B cell (primary cell): ENCODE data around the gene RAD51C. TPM values are rescaled to one million over a fixed set of nuclear protein-coding genes. Genes with fewer than 3 reads are reported as not detected.

Experiments
- ATAC-seq: fragments of 200-7000 bp; cut with Tn5 transposase; one replicate; pipeline ENCODE4 v1.10.0; 2021; ENCODE audit warnings: low read depth, mild to moderate bottlenecking, moderate number of reproducible peaks, moderate library complexity
- CTCF ChIA-PET: fragments of 350-600 bp; sonication (Branson Sonifier 250); formaldehyde crosslinking; loops from one replicate; lab custom pipeline; 2021; ENCODE audit warnings: antibody characterized with exemption, inconsistent platforms; lab: Charles Lee
- POLR2A ChIA-PET: fragments of 350-600 bp; sonication (Branson Sonifier 250); formaldehyde crosslinking; loops from one replicate; lab custom pipeline; 2021; ENCODE audit warnings: antibody characterized with exemption; lab: Charles Lee
- DNase-seq: peaks from one replicate; pipeline ENCODE4 v3.0.0; 2013
- H2AFZ ChIP-seq: 2 replicates; pipeline ENCODE4 v1.6.1; 2012; ENCODE audit warnings: mild to moderate bottlenecking, low read depth, low read length; ENCODE audit not compliant: insufficient read depth, poor library complexity, severe bottlenecking
- H3K27ac ChIP-seq, 2 donors: 1 replicate in 1 of 2; 2 replicates in 1 of 2; pipeline ENCODE4 v1.5.1; 2012 to 2013; ENCODE audit warnings: low read length in 2 of 2, mild to moderate bottlenecking in 2 of 2, moderate library complexity in 1 of 2
- H3K27me3 ChIP-seq, 4 experiments: fragments of 200-600 bp in 1 of 4; sonication (generic) in 1 of 4; replicated peaks in 1 of 4; 1 replicate in 2 of 4; 2 replicates in 2 of 4; pipeline versions ENCODE4 v1.6.1 to v1.7.0; 2013 to 2016; ENCODE audit warnings: low read length in 3 of 4, mild to moderate bottlenecking in 2 of 4, mixed read lengths in 1 of 4, moderate library complexity in 1 of 4; ENCODE audit not compliant: insufficient read depth in 4 of 4, control insufficient read depth in 3 of 4; ENCODE audit errors: control extremely low read depth in 1 of 4
- H3K36me3 ChIP-seq, 2 experiments: replicated peaks in 1 of 2; 1 replicate in 1 of 2; 2 replicates in 1 of 2; pipeline versions ENCODE4 v1.6.1 to v1.7.1; 2013; ENCODE audit warnings: low read length in 1 of 2; ENCODE audit not compliant: insufficient read depth in 2 of 2, control insufficient read depth in 1 of 2; ENCODE audit errors: control extremely low read depth in 1 of 2, extremely low read depth in 1 of 2
- H3K4me1 ChIP-seq, 2 donors: fragments of 200-600 bp in 1 of 2; sonication (generic) in 1 of 2; 1 replicate in 1 of 2; 2 replicates in 1 of 2; pipeline versions ENCODE4 v1.5.1 to v1.6.1; 2013 to 2017; ENCODE audit warnings: low read length in 2 of 2; ENCODE audit not compliant: control insufficient read depth in 2 of 2, insufficient read depth in 2 of 2
- H3K4me2 ChIP-seq: replicated peaks from 2 replicates; pipeline ENCODE3; 2012; ENCODE audit warnings: mild to moderate bottlenecking, low read depth, low read length; ENCODE audit not compliant: poor library complexity, severe bottlenecking
- H3K4me3 ChIP-seq, 5 experiments: fragments of 200-600 bp in 1 of 5; sonication (generic) in 1 of 5; 1 replicate in 3 of 5; 2 replicates in 2 of 5; pipeline versions ENCODE4 v1.5.1 to v1.7.0; 2011 to 2016; ENCODE audit warnings: low read length in 4 of 5, mild to moderate bottlenecking in 4 of 5, low read depth in 2 of 5, control low read depth in 1 of 5, moderate library complexity in 1 of 5; ENCODE audit not compliant: insufficient read depth in 1 of 5; ENCODE audit errors: control extremely low read depth in 1 of 5, extremely low read depth in 1 of 5
- H3K79me2 ChIP-seq: fragments of 200-600 bp; sonication (generic); one replicate; pipeline ENCODE4 v1.6.0; 2016; ENCODE audit warnings: low read length; ENCODE audit not compliant: control insufficient read depth, insufficient read depth
- H3K9ac ChIP-seq: fragments of 200-600 bp; sonication (generic); 2 replicates; pipeline ENCODE4 v1.6.1; 2017; ENCODE audit warnings: mild to moderate bottlenecking, low read length, moderate library complexity
- H3K9me3 ChIP-seq, 3 donors: one replicate each; pipeline versions ENCODE4 v1.6.1 to v1.7.1; 2013; ENCODE audit warnings: low read length in 2 of 3; ENCODE audit not compliant: control insufficient read depth in 2 of 3, insufficient read depth in 1 of 3; ENCODE audit errors: control extremely low read depth in 1 of 3
- H4K20me1 ChIP-seq: 2 replicates; pipeline ENCODE4 v1.6.0; 2012; ENCODE audit warnings: mild to moderate bottlenecking, low read length; ENCODE audit not compliant: insufficient read depth, control insufficient read depth, poor library complexity, severe bottlenecking
- H3K27ac Mint-ChIP-seq: one replicate; pipeline ENCODE4 v1.8.0; 2021; ENCODE audit warnings: mixed read lengths
- H3K27me3 Mint-ChIP-seq: one replicate; pipeline ENCODE4 v1.8.0; 2021; ENCODE audit warnings: mixed read lengths
- H3K4me1 Mint-ChIP-seq: one replicate; pipeline ENCODE4 v1.8.0; 2021; ENCODE audit warnings: mixed read lengths
- H3K4me3 Mint-ChIP-seq: one replicate; pipeline ENCODE4 v1.8.0; 2021; ENCODE audit warnings: mixed read lengths
- H3K9me3 Mint-ChIP-seq: one replicate; pipeline ENCODE4 v1.8.0; 2022; ENCODE audit warnings: mixed read lengths; ENCODE audit not compliant: insufficient read depth
- CTCF ChIP-seq: fragments of 200-600 bp; IDR thresholded peaks from one replicate; pipeline ENCODE4 v1.8.0; 2022; ENCODE audit warnings: antibody characterized with exemption, mild to moderate bottlenecking
- EZH2 ChIP-seq: IDR thresholded peaks from 2 replicates; pipeline ENCODE4 v1.6.1; 2012; ENCODE audit warnings: borderline replicate concordance, low read depth, mild to moderate bottlenecking, moderate library complexity, low read length; ENCODE audit not compliant: insufficient read depth, poor library complexity, severe bottlenecking
- WGBS: methylation state at CpG from one replicate; pipeline ENCODE4 v1.1.5; 2013; ENCODE audit warnings: missing lambda C conversion rate; ENCODE audit not compliant: insufficient coverage; 5-methylcytosine and 5-hydroxymethylcytosine counted together
- intact Hi-C: fragments of 100-400 bp; cut with micrococcal nuclease; formaldehyde crosslinking; loops from one replicate; pipeline ENCODE4 v1.10.0; 2022
- polyA plus RNA-seq: library from polyadenylated mRNA; depleted of rRNA; stranded (reverse); fragments of >200 nt; gene quantifications from 2 replicates; pipeline ENCODE4 v1.2.3, GENCODE V29; 2012
- total RNA-seq, 2 donors: library from RNA; stranded (reverse); fragments of 120-200 nt in 1 of 2; gene quantifications; 1 replicate in 1 of 2; 2 replicates in 1 of 2; pipeline versions ENCODE4 v1.2.3 to v1.2.4, GENCODE V29; 2013 to 2022

RAD51C gene
- total and polyA plus RNA-seq, 2 donors (not counting 1 experiment from before 2014, with no cell fraction given) = 14.2 to 33.2 TPM

- Histone ChIP-seq H3K27me3 (no peaks in the 10 kb centered on the region), H3K79me2 (peaks cover 30% of the 10 kb centered on the region), H3K27ac (no peak overlapping the region), H3K9ac (no peak overlapping the region), H3K4me1 (peaks cover 14 to 17% of the 10 kb centered on the region in 2 donors), H3K9me3 (peaks cover 0 to 8% (median 0%) of the 10 kb centered on the region in 3 donors), H3K4me2 (peak overlapping the region; percentile 77), H3K36me3 (peaks cover 0 to 10% of the 10 kb centered on the region in 2 experiments), H3K4me3 (no peak overlapping the region), H2AFZ (no peak overlapping the region), H4K20me1 (no peaks in the 10 kb centered on the region)
- H3K9me3 Mint-ChIP-seq = no peaks in the 10 kb centered on the region
- TF ChIP-seq EZH2 (no peak), CTCF (no peak)
- H3K27ac Mint-ChIP-seq = no peak overlapping the region
- peak overlapping the region; percentile 38 for H3K4me3 Mint-ChIP-seq
- intact Hi-C loops = loop anchor here (5.0 to 10.0 kb wide), 2 partner anchors 109 to 161 kb away; no protein-coding TSS in a partner anchor
- H3K4me1 Mint-ChIP-seq = peaks cover 24% of the 10 kb centered on the region
- no peak for ATAC-seq
- CTCF ChIA-PET = interaction anchor here (0.5 to 2.5 kb wide), 2 partner anchors 175 to 1097 kb away, joined by 6 to 11 read pairs; no protein-coding TSS in a partner anchor
- 100% methylated on average over 1 of the region's 2 CpGs for WGBS
- H3K27me3 Mint-ChIP-seq = no peaks in the 10 kb centered on the region
- no peak for DNase-seq
- POLR2A ChIA-PET = no interaction called here
Observed at GRCh38 chr17:58693751-58694150, 1.3 kb downstream of the RAD51C start.

GRCh38 chr17:58694302-58694701 is 1.9 kb downstream of the RAD51C start:
- no peak overlapping the region for H2AFZ ChIP-seq
- DNase-seq (no peak), ATAC-seq (no peak)
- peaks cover 0 to 10% of the 10 kb centered on the region in 2 experiments for H3K36me3 ChIP-seq
- H3K4me1 Mint-ChIP-seq = peaks cover 24% of the 10 kb centered on the region
- H3K27ac ChIP-seq = no peak overlapping the region
- peaks cover 30% of the 10 kb centered on the region for H3K79me2 ChIP-seq
- H3K27me3 ChIP-seq = no peaks in the 10 kb centered on the region
- CTCF ChIA-PET = no interaction called here
- no peaks in the 10 kb centered on the region for H3K9me3 Mint-ChIP-seq
- H3K9ac ChIP-seq = no peak overlapping the region
- no peaks in the 10 kb centered on the region for H4K20me1 ChIP-seq
- H3K4me1 ChIP-seq = peaks cover 14 to 17% of the 10 kb centered on the region in 2 donors
- H3K9me3 ChIP-seq = peaks cover 0 to 8% (median 0%) of the 10 kb centered on the region in 3 donors
- no peak overlapping the region for H3K4me3 ChIP-seq
- H3K27me3 Mint-ChIP-seq = no peaks in the 10 kb centered on the region
- no peak overlapping the region for H3K4me3 Mint-ChIP-seq
- no peak overlapping the region for H3K27ac Mint-ChIP-seq
- POLR2A ChIA-PET = no interaction called here
- intact Hi-C loops = loop anchor here (5.0 to 10.0 kb wide), 2 partner anchors 110 to 162 kb away; no protein-coding TSS in a partner anchor
- H3K4me2 ChIP-seq = no peak overlapping the region
- WGBS = 100% methylated on average over 3 of the region's 8 CpGs
- TF ChIP-seq CTCF (no peak), EZH2 (no peak)
